Activated naive CD8-positive, alpha-beta T cell treated with anti-CD3 and anti-CD28 coated beads for 36 hours (primary cell): Measurements from ENCODE around the gene SLC35F6. TPM values are rescaled to one million over a fixed set of nuclear protein-coding genes. Genes with fewer than 3 reads are reported as not detected.
"Not testable (repeated sequence)": the region's sequence is repeated elsewhere in the genome, so short reads cannot be mapped to it uniquely, and the experiment has no call there.

Source experiments
- DNase-seq: peaks from one replicate; pipeline ENCODE4 v3.0.0; 2021
- H3K27ac Mint-ChIP-seq: one replicate; pipeline ENCODE4 v1.8.0; 2022; ENCODE audit warnings: mild to moderate bottlenecking, moderate library complexity, mixed read lengths
- H3K27me3 Mint-ChIP-seq: one replicate; pipeline ENCODE4 v1.8.0; 2022; ENCODE audit warnings: mild to moderate bottlenecking, mixed read lengths
- H3K36me3 Mint-ChIP-seq: one replicate; pipeline ENCODE4 v1.8.0; 2021; ENCODE audit warnings: mild to moderate bottlenecking, mixed read lengths
- H3K4me1 Mint-ChIP-seq: one replicate; pipeline ENCODE4 v1.8.0; 2021; ENCODE audit warnings: mixed read lengths
- H3K4me3 Mint-ChIP-seq: one replicate; pipeline ENCODE4 v1.8.0; 2022; ENCODE audit warnings: mild to moderate bottlenecking, moderate library complexity, mixed read lengths
- H3K9me3 Mint-ChIP-seq: one replicate; pipeline ENCODE4 v1.8.0; 2022; ENCODE audit warnings: mixed read lengths
- total RNA-seq, 2 experiments: library from RNA; stranded (reverse); gene quantifications; one replicate each; pipeline ENCODE4 v1.2.3, GENCODE V29; 2021

Gene SLC35F6
- total RNA-seq, 2 experiments from 2014 or later, result 6.3 TPM

DNA sequence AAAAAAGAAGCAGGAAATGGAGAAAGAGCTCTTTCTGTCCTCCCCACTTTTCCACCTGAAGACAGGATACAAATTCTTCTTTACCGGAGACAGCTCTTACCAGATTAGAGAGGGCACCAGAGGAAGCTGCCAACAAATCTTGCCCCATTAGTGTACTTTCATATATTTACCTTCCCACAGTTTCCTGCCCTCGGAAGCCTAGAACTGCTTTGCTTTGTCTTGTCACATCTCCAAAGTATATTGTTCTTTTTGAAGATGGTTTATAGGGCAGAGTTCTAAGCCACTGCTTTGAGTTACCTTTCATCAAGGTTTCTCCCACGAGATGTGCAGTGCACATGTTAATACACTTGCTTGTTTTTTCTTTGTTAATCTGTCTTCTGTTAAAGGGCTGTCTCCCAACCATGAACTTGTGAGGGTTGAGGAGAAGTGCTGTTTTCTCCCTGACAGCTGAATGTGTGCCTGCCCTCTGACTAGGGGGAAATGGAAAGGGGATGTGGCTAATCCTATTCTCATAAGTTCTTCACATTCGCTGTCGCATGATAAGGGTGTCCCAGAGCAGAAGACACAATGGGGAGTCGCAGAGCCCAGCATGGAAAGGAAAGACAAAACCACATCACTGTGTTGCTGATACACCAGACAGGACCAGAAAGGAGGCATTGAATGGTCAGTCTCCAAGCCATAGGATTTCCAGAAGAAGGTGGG lies 45.9 kb downstream of the SLC35F6 start:
- Mint-ChIP-seq H3K36me3 (no peaks in the 10 kb centered on the region), H3K27ac (no peak overlapping the region), H3K9me3 (no peaks in the 10 kb centered on the region), H3K4me1 (peaks cover 24% of the 10 kb centered on the region), H3K27me3 (no peaks in the 10 kb centered on the region), H3K4me3 (no peak overlapping the region)
- DNase-seq, result no peak

DNA sequence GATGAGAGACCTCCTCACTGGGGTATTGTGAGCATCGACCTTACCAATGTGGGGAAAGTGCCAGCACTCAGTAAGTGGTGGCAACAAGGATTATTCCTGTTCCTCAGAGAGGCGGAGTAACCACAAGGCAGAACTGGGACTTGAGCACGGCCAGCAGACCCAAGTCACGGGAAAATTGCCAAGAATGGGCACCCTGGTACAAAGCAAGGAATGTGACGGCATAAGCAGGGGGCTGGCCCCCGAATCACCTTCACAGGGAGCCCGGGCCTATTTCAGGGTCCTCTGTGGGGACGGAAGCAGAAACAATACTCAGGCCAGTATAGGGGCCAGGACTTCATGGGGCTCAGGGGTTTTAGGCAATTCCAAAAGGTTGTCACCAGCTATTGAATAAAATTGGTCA lies 47.2 kb downstream of the SLC35F6 start:
- DNase-seq, result no peak
- H3K4me3 Mint-ChIP-seq, result no peak overlapping the region
- H3K27ac Mint-ChIP-seq, result no peak overlapping the region
- peaks cover 2% of the 10 kb centered on the region for H3K36me3 Mint-ChIP-seq
- H3K9me3 Mint-ChIP-seq, result no peaks in the 10 kb centered on the region
- H3K27me3 Mint-ChIP-seq, result no peaks in the 10 kb centered on the region
- H3K4me1 Mint-ChIP-seq, result peaks cover 24% of the 10 kb centered on the region

DNA sequence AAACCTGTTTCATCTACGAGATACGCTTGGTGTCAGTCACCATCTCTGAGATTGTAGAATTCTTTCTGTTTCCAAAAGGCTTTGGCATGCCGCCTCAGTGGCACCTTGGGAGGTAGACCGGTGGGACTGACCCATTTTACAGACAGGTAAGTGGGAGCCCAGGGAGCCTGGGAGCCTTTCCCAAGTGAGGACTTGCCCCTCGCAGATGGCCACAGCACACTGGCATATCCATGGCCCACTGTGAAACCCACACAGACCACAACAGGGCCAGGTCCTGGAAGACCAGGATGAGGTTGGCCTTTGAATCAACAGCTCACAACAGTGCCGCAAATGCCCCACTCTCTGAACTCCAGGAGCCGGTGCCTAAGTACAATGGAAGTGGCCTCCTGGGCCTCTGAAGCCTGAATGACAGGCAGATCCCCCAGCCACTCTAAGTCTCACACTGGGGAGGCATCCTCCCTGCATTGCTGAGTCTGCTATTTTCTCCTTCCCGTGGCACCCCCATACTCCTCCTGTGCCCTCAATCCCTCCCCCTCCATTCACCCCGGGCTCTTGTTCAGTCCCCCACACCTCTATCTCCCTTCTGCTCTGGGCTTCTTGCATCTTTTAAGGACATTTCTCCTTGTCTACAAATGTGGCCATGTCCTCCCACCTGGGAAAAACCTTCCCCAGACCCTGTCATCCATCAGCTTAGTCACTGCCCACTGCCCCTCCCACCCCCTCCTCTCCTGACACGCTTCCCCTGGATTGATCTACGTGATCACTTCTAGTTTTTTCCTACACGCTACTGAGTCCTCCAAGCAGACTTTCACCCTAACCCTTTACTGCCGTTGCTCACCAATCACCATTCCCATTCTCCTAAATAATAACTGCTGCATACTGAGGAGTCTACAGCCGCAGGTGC lies 48.0 kb downstream of the SLC35F6 start:
- Mint-ChIP-seq H3K27me3 (peaks cover 4% of the 10 kb centered on the region), H3K9me3 (no peaks in the 10 kb centered on the region), H3K4me1 (peaks cover 24% of the 10 kb centered on the region), H3K4me3 (no peak overlapping the region), H3K36me3 (peaks cover 2% of the 10 kb centered on the region), H3K27ac (no peak overlapping the region)
- no peak for DNase-seq

DNA sequence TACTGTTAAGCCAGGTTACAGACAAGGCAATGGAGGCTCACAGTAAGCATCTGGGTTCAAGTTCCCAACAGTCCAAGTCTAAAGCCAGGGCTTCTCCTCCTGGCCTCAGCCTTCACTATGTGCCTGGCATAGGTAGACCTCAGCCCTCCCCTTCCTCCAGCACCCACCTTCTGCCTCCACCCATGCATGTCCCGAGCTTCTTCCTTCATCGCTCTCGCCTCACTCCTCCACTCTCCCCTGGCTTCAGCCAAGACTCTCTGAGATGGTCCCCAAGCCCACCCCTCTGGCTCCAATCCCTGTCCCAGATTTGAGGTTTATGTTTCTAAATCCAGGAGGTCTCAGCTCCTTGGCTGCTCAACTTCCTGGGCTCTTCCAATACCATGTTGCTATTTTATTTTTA lies 48.6 kb downstream of the SLC35F6 start:
- no peak for DNase-seq
- H3K4me1 Mint-ChIP-seq, result peaks cover 24% of the 10 kb centered on the region
- H3K36me3 Mint-ChIP-seq, result peaks cover 2% of the 10 kb centered on the region
- no peak overlapping the region for H3K27ac Mint-ChIP-seq
- H3K27me3 Mint-ChIP-seq, result peaks cover 4% of the 10 kb centered on the region
- H3K9me3 Mint-ChIP-seq, result no peaks in the 10 kb centered on the region
- H3K4me3 Mint-ChIP-seq, result no peak overlapping the region

DNA sequence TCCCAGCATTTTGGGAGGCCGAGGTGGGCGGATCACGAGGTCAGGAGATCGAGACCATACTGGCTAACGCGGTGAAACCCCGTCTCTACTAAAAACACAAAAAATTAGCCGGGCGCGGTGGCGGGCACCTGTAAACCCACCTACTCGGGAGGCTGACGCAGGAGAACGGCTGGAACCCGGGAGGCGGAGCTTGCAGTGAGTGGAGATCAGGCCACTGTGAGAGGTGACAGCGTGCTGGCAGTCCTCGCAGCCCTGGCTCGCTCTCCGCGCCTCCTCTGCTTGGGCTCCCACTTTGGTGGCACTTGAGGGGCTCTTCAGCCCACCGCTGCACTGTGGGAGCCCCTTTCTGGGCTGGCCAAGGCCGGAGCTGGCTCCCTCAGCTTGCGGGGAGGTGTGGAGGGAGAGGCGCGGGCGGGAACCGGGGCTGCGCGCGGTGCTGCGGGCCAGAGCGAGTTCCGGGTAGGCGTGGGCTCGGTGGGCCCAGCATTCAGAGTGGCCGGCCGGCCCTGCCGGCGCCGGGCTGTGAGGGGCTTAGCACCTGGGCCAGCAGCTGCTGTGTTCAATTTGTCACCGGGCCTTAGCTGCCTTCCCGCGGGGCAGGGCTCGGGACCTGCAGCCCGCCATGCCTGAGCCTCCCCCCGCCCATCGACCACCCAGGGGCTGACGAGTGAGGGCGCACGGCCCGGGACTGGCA lies 50.1 kb downstream of the SLC35F6 start:
- not testable (repeated sequence) for DNase-seq, H3K27ac Mint-ChIP-seq

DNA sequence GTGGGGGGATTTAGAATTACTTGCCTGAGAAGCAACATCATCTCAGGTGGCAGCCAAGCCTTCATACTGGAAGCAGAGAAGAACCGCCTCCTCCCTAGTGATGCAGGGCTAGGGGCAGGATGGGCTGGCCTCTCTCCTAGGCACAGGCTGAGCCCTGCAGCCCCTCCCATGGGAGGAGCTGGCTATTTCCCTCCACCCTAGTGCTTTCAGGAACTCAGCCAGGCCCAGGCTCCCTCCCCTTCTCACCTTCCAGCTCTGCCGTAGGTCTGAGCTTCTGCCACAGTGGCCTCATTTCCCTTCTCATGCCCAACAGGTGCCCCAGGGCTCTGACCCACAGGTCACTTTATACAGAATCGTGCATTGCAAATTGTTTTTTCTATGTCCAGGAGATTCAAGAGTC lies 52.8 kb downstream of the SLC35F6 start:
- peak; percentile 16 for DNase-seq
- peaks cover 2% of the 10 kb centered on the region for H3K4me1 Mint-ChIP-seq
- no peak overlapping the region for H3K27ac Mint-ChIP-seq
- H3K27me3 Mint-ChIP-seq, result peaks cover 4% of the 10 kb centered on the region
- H3K4me3 Mint-ChIP-seq, result no peak overlapping the region
- H3K9me3 Mint-ChIP-seq, result no peaks in the 10 kb centered on the region
- peaks cover 2% of the 10 kb centered on the region for H3K36me3 Mint-ChIP-seq

More for the DNA sequence above, 50.1 kb downstream of the SLC35F6 start:
- H3K36me3 Mint-ChIP-seq, H3K4me3 Mint-ChIP-seq, H3K27me3 Mint-ChIP-seq, H3K9me3 Mint-ChIP-seq: not testable (repeated sequence)
- H3K4me1 Mint-ChIP-seq, result peaks cover 21% of the 10 kb centered on the region

DNA sequence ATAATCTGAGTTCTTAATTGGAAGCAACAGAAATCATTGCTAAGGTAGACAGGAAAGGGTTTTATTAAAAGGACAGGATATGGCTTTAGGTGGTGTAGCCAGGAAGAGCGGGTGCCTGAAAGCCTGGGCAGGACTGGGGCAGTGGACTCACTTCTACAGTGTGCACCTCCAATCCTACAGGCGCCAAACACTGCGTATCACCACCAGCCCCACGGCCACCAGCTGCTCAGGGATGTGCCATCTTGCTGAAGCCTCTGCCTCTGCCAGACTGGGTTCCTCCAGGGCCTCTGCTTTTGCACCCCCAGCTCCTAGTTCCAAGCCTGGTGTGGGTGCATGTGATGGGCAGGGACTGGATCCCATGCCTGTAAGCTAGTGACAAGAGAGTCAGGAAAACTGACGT lies 54.2 kb downstream of the SLC35F6 start:
- Mint-ChIP-seq H3K27me3 (peaks cover 4% of the 10 kb centered on the region), H3K4me3 (no peak overlapping the region), H3K4me1 (peaks cover 2% of the 10 kb centered on the region), H3K36me3 (peaks cover 2% of the 10 kb centered on the region), H3K9me3 (no peaks in the 10 kb centered on the region), H3K27ac (no peak overlapping the region)
- DNase-seq, result no peak

DNA sequence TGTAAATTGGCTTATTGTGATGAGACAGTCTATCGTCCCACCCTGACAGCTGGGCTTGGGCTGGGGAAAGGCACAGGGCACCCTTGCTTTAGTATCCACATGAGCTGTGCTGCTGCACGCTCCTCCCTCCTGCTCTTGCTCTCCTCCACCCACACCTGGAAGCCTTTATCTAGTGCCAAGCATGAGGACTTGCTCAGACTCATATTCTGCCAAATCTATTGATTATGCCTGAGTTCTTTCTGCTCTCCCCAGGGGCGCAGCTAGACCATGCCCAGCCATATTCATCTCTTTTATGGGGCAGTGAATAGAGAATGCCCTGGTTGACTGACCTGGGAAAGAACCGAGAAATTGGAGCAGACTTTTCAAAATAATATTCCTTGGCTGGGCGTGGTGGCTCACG lies 54.9 kb downstream of the SLC35F6 start:
- Mint-ChIP-seq H3K4me3 (no peak overlapping the region), H3K27ac (no peak overlapping the region), H3K27me3 (peaks cover 4% of the 10 kb centered on the region), H3K36me3 (peaks cover 2% of the 10 kb centered on the region), H3K9me3 (no peaks in the 10 kb centered on the region), H3K4me1 (peaks cover 2% of the 10 kb centered on the region)
- DNase-seq, result no peak

DNA sequence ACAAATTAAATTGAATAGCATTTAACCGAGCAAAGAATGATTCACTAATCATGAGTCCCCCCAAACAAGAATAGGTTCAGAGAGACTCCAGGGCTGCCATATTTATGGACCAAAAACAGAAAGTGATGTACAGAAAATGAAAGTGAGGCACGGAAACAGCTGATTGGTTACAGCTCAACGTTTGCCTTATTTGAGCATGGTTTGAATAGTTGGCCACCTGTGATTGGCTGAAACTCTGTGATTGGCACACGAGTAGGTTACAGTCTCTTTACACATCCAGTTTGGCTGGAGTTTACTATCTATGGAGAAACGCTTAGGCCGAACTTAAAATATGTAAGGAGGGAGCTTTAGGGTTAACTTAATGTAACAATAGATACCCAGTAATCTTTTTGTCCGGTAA lies 56.8 kb downstream of the SLC35F6 start:
- Mint-ChIP-seq H3K27ac (no peak overlapping the region), H3K4me1 (peaks cover 2% of the 10 kb centered on the region), H3K27me3 (peaks cover 4% of the 10 kb centered on the region), H3K4me3 (no peak overlapping the region), H3K36me3 (no peaks in the 10 kb centered on the region), H3K9me3 (no peaks in the 10 kb centered on the region)
- no peak for DNase-seq

DNA sequence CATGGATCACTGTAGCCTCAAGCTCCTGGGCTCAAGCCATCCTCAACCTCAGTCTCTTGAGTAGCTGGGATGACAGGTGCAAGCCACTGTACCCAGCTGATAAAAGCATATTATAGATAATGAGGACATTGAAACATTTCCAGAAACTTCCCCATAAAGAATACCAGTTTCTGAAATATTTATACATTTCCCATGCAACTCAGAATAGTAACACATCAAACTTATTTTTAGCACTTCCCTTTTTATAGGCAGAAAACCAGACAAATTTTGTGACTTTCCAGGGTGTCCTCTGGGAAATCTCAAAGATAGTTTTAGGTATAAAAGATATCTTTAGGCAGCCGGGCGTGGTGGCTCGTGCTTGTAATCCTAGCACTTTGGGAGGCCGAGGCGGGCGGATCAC lies 58.8 kb downstream of the SLC35F6 start:
- Mint-ChIP-seq H3K36me3 (no peaks in the 10 kb centered on the region), H3K9me3 (no peaks in the 10 kb centered on the region), H3K4me1 (peaks cover 2% of the 10 kb centered on the region), H3K27me3 (no peaks in the 10 kb centered on the region), H3K4me3 (no peak overlapping the region), H3K27ac (no peak overlapping the region)
- no peak for DNase-seq

Other genes with a start within 250 kb of the SLC35F6 start
- gene CIB4, start 122.9 kb upstream of the SLC35F6 start, total RNA-seq, result not detected
- not detected for gene KCNK3, start 71.6 kb upstream of the SLC35F6 start, total RNA-seq
- 10 to 100 TPM; 33.6 to 34.4 TPM for gene CENPA, start 21.8 kb downstream of the SLC35F6 start, total RNA-seq
- not detected for gene DPYSL5, start 83.8 kb downstream of the SLC35F6 start, total RNA-seq
- 1 to 10 TPM; 2.0 to 2.3 TPM for gene MAPRE3, start 206.4 kb downstream of the SLC35F6 start, total RNA-seq